ENCODE measurements around the gene ZNF408.
"Not testable (repeated sequence)": the region's sequence is repeated elsewhere in the genome, so short reads cannot be mapped to it uniquely, and the experiment has no call there.

Gene ZNF408

DNA sequence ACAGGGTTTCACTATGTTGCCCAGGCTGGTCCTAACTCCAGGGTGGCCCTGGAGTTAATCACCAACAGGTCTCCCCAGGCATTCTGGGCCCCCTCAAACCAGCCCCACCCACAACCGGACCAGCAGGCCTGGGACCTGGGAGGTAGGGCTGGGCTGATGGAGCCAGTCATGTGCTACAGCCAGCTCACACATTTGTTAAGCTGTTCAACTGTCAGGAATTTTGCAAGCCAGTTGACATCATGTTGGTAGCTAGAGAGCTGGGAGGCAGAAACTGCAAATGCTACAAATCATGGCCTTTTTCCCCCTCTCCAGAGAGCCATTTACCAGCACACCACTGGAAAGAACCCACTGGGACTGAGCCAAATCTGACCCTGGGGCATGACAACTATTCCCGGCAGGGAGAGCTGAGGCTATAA lies 7.2 kb upstream of the ZNF408 start:
- peak; percentile 87 for DNase-seq
- in situ Hi-C loops (cut with HindIII; ENCODE audit: low pct_ligation_motif_present, low pct_unique_long_range_greater_than_20kb, low sequenced_read_pairs): no loop called here

DNA sequence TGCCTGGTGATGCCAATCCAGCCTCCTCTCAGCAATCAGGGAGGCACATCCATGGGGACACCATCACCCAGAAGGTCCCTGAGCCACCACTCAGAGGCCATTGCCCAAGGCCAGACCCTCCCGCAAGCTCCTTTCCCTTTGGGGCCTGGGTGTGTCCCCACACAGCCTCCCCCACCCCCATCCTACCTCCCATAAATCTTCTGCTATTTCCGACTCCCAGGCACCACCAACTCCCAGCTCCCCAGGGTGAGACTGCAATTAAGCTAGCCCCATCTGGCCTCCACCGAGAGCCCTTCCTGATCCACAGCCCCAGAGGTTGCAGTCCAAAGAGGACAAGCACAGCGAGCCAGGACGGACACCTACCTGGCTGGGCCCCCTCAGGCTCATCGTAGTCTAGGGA lies 6.8 kb upstream of the ZNF408 start:
- in situ Hi-C loops (cut with HindIII; ENCODE audit: low pct_ligation_motif_present, low pct_unique_long_range_greater_than_20kb, low sequenced_read_pairs): no loop called here
- DNase-seq: no peak

DNA sequence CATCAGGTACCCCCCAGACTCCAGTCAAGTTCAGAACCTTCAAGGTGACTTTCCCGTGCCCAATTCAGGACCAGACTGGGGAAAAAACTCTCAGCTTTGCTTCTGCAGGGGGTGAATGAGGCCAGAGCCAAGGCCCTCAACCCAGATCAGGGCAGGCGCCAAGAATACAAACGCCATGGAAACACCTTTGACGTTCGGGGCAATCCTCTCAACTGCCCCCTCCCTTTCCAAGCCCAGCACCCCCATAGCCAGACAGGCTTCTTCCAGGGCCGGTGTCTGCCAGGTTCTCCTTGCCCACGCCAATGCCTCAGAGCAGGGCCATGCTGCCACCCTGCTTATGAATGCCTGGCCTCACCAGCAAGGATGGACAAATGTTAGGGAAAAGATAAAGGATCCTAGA lies 6.2 kb upstream of the ZNF408 start:
- in situ Hi-C loops (cut with HindIII; ENCODE audit: low pct_ligation_motif_present, low pct_unique_long_range_greater_than_20kb, low sequenced_read_pairs): no loop called here
- DNase-seq: no peak

DNA sequence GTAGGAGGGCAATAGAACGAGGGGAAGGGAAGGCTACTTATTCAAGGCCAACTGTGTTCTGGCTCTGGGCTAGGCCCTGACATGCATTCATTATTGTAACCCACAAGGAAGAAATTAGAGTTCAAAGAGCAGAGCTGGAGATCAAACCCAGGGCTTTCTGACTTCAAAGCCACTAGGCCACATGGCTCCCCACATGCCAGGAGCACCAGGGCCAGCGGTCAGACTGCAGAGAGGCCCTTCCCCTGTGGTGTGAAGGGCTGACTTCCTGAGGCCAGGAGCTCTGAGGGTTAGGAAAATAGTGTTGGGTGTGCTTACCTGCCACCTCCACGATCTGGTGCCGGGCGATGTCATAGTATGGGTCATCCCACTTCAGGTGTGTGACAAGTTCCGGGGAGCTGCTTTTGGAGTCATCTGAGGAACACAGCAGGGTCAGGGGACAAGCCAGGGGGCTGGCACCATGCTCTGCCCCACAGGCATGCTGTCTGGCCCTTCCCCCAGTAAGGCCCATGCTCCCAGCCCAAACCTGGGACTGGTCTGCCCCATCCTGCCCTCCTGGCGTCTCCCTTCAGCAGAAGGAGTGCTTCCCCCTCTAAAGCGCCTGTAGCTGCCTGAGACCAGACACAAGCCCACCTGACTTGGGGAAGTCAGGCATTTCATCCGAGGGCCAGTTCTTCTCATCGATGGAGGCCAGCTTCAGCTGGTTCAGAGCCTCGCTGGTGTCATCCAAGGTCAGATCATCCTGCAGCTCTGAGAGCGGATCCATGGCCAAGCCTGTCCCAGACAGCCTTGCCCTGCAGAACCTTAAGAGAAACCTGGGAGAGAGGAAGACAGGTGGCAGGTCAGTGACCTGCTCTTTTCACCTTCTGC lies 5.3 kb upstream of the ZNF408 start:
- in situ Hi-C loops (cut with HindIII; ENCODE audit: low pct_ligation_motif_present, low pct_unique_long_range_greater_than_20kb, low sequenced_read_pairs): no loop called here
- no peak for DNase-seq

DNA sequence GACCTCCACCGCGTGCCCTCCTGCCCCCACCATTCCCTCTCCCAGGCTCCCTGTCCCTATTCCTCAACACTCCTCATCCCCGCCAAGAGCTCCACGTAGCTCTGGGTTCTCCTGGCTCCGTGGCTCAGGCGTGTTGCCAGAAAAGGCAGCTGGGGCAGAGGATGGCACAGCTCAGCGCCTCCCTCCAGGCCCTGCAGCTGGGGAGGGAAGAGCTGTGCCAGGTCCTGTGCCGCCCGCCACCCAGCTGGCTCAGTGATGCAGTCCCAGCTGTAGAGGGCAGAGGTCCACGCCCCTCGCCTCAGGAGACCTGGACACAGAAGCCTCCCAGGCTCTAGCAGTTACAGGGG lies 4.6 kb upstream of the ZNF408 start:
- in situ Hi-C loops (cut with HindIII; ENCODE audit: low pct_ligation_motif_present, low pct_unique_long_range_greater_than_20kb, low sequenced_read_pairs): no loop called here
- peak; percentile 36 for DNase-seq

DNA sequence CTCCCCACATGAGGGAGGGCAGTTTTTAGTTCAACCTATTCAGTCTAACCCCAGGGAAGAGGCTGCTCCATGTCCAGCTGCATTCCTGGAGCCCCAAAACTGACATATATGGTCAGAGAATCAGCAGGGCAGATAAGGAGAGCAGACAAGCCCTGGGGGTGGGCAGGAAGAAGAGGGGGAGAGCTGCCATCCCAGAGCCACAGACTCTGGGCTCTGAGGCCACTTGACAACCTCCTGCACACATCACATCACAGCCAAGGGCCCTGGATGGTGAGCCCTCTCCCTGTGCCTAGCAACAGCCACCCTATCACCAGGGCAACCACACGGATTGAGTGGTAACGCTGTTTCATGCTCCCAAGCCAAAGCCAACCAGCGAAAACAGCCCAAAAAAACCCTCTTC lies 3.5 kb upstream of the ZNF408 start:
- in situ Hi-C loops (cut with HindIII; ENCODE audit: low pct_ligation_motif_present, low pct_unique_long_range_greater_than_20kb, low sequenced_read_pairs): no loop called here
- DNase-seq: no peak

DNA sequence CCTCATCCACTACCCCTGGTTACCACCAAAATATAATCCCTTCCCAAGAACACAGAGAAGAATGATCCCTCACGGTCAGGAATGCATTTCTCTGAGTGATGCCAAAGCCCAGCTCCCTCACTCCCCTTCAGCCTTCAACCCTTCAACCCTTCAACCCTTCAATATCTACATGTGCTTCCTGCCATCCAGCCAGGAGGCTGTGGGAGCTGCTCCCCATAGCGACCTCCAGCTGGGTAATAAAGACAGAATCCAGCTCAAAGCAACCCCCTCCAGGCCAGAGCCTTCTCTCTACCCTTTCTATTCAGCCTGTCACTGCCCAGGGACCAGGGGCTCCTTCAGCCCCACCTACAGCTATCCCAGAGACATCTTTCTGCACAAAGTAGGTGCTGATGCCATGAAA lies 3.1 kb upstream of the ZNF408 start:
- in situ Hi-C loops (cut with HindIII; ENCODE audit: low pct_ligation_motif_present, low pct_unique_long_range_greater_than_20kb, low sequenced_read_pairs): no loop called here
- DNase-seq: no peak

DNA sequence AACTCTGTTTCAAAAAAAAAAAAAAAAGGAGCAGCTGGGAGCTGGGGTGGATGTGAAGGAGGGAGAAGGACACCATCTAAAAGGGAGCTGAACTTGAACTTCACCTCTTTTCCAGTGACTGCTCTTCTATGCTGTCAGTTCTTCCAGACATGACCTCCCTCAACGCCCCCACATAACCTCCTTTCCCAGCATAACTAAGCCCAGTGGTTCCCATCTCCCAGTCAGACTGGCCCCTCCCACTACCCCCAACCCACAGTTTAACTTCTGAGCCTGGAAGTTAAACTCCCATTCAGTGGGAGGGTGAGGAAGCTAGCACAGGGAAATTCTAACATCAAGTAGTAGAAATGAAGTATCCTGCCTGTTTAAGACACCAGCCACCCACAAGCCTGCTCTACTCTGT lies 2.2 kb upstream of the ZNF408 start:
- DNase-seq: no peak
- in situ Hi-C loops (cut with HindIII; ENCODE audit: low pct_ligation_motif_present, low pct_unique_long_range_greater_than_20kb, low sequenced_read_pairs): no loop called here

DNA sequence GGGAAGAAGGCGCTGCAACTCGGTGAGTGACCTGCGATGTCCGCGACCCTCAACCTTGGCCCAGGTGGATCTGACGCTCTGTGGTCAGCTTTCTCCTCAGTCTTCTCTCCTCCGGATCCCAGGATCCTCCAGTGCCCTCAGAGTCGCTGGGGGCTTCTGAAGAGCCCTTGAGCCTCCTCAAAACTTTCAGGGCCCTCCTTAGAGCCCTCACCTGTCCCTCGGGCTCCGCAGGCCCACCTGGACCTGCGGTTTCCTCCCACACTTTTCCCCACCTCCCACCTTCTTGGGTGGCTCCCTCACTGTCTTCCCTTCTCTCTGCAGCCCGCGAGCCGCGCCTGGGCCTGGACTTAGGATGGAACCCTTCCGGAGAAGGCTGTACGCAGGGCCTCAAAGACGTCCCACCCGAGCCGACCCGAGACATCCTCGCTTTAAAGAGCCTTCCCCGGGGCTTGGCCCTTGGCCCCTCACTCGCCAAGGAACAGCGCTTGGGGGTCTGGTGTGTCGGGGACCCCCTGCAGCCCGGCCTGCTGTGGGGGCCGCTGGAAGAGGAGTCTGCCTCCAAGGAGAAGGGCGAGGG lies 335 bp downstream of the ZNF408 start:
- DNase-seq: no peak
- in situ Hi-C loops (cut with HindIII; ENCODE audit: low pct_ligation_motif_present, low pct_unique_long_range_greater_than_20kb, low sequenced_read_pairs): no loop called here

DNA sequence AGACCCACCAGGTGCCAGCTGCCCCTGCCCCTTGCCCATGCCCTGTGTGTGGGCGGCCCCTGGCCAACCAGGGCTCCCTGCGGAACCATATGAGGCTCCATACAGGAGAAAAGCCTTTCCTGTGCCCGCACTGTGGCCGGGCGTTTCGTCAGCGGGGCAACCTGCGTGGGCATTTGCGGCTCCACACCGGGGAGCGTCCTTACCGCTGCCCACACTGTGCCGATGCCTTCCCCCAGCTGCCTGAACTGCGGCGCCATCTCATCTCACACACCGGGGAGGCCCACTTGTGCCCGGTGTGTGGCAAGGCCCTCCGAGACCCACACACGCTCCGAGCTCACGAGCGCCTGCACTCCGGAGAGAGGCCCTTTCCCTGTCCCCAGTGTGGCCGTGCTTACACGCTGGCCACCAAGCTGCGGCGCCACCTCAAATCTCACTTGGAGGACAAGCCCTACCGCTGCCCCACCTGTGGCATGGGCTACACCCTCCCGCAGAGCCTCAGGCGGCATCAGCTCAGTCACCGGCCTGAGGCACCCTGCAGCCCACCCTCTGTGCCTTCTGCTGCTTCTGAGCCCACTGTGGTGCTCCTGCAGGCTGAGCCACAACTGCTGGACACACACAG lies 4.3 kb downstream of the ZNF408 start:
- DNase-seq: no peak
- in situ Hi-C loops (cut with HindIII; ENCODE audit: low pct_ligation_motif_present, low pct_unique_long_range_greater_than_20kb, low sequenced_read_pairs): no loop called here

DNA sequence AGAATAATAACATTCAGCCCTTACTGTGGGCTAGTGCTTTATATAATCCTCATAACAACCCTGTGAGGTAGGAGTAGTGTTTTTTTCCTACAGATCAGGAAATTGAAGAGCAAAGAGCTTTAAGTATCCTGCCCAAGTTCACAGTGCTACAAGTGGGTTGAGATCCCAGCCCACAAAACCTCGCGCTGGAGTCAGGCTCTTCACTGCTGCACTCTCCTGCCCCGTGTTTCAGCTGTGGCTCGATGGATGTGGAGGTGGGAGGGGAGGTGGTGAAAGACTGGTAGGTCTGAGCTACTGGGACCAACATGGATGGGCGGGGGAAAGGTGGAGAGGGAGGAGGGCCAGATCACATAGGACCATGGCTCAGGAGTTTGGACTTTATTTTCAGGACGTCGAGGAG lies 6.1 kb downstream of the ZNF408 start:
- DNase-seq: no peak
- in situ Hi-C loops (cut with HindIII; ENCODE audit: low pct_ligation_motif_present, low pct_unique_long_range_greater_than_20kb, low sequenced_read_pairs): no loop called here

DNA sequence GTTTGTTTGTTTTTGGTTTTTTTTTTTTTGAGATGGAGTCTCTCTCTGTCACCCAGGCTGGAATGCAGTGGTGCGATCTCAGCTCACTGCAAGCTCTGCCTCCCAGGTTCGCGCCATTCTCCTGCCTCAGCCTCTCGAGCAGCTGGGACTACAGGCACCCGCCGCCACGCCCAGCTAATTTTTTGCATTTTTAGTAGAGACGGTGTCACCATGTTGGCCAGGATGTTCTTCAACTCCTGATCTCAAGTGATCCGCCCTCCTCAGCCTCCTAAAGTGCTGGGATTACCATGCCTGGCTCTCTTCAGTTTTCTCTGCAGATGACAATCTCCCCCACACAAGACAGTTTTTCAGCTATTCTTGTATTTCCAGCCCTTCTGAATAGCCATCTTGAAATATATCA lies 8.5 kb downstream of the ZNF408 start:
- in situ Hi-C loops (cut with HindIII; ENCODE audit: low pct_ligation_motif_present, low pct_unique_long_range_greater_than_20kb, low sequenced_read_pairs); DNase-seq: not testable (repeated sequence)

DNA sequence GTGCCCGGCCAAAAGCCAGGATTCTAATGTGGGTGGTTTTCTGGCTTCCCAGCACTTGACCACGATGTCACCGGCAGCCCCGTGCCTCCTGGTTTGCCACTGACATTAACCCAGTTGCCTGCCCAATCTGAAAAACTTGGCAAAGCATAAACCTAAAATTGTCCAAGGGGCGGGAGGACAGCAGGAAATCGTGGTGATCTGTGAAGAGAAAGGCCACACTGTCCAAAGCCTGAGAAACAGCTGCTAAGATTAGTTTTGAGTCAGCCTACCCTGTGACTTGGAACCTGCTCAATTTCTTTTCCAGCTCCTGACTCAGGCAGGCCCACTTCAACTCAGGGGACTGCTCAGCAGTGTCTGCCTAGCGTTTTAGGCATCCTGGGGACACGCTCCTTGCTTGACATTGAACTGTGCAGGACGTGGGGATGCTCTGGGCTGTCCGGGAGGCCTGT lies 10.0 kb downstream of the ZNF408 start:
- in situ Hi-C loops (cut with HindIII; ENCODE audit: low pct_ligation_motif_present, low pct_unique_long_range_greater_than_20kb, low sequenced_read_pairs): no loop called here
- peak; percentile 92 for DNase-seq

DNA sequence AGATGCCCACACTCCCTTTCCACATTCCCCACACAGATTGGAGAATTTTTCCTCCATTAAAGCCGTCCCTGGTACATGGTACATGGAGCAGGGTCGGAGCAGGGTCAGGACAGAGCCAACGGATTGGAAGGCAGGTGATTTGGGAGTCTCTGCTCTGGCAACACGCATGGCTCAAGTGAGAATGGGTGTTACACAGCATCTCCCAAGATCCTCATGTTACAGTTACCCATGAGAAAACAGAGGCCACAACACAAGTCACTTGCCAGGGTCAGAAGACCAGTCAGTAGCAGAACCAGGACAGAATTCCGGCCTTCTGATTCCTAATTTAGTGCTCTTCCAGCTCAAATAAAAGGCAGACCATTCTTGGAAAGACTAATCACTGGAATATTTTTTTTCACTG lies 10.5 kb downstream of the ZNF408 start:
- in situ Hi-C loops (cut with HindIII; ENCODE audit: low pct_ligation_motif_present, low pct_unique_long_range_greater_than_20kb, low sequenced_read_pairs): no loop called here
- DNase-seq: no peak

DNA sequence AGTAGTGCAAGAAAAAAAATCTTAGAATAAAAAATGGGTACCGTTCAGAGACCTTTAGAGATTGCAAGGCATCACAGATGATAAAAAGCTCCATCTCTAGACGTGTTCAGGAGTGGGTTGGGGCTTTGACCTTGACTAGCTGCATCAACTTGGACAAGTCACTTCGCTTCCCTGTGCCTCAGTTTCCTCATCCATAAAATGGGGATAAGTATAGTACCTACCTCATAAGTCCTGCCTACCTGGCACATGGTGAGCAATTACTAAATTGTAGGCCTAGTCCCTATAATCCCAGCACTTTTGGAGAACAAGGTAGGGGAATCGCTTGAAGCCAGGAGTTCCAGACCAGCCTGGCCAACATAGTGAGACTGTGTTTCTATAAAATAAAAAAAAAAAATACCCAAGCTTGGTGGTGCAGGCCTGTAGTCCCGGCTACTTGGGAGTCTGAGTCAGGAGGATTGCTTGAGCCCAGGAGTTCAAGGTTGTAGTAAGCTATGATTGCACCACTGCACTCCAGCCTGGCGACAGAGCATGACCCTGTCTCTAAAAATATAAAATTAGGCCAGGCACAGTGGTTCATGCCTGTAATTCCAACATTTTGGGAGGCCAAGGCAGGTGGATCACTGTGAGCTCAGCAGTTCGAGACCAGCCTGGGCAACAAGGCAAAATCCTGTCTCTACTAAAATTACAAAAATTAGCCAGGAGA lies 12.2 kb downstream of the ZNF408 start:
- no peak for DNase-seq
- in situ Hi-C loops (cut with HindIII; ENCODE audit: low pct_ligation_motif_present, low pct_unique_long_range_greater_than_20kb, low sequenced_read_pairs): no loop called here

DNA sequence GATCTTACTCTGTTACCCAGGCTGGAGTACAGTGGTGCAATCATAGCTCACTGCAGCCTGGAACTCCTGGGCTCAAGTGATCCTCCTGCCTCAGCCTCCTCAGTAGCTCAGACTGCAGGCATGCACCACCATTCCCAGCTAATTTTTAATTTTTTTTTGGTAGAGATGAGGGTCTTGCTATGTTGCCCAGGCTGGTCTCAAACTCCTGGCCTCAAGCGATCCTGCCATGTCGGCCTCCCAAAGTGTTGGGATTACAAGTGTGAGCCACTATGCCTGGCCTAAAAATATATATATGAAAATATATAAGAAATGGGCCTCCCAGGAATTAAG lies 17.0 kb downstream of the ZNF408 start:
- DNase-seq; in situ Hi-C loops (cut with HindIII; ENCODE audit: low pct_ligation_motif_present, low pct_unique_long_range_greater_than_20kb, low sequenced_read_pairs): not testable (repeated sequence)

DNA sequence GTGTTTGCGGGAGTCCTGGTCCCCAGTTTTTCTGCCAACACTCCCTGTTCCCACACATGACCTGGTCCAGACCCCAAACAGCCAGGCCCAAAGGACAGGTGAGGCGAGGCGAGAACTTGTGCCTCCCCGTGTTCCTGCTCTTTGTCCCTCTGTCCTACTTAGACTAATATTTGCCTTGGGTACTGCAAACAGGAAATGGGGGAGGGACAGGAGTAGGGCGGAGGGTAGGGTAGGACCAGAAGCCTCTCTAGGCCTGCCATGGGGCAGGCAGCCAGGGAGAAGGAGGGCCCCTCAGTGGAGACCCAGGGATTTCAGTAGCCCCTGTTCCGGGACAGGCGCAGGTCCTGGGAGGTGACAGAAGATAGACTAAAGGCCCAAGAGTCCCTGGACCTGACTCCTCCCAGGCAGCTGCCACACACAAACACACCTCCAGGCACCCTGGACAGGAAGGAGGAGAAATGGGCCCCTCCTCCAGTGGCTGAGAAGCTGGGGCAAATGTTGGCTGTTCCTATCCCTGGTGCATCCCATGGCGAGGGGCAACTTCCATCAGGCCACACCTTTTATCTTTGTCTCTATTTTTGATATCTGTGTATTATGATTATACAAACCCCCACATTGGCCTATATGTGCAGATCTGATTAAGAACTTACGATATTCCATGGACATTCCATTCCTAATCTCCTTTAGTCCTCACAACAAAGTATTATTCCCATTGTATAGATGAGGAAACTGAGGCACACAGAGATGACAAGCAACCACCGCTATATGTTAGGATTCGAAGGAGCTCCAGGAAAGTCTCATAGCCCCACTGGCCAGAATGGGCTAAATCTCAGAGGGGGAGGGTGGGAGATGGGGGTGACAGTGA lies 17.6 kb downstream of the ZNF408 start:
- peak; percentile 44 for DNase-seq
- in situ Hi-C loops (cut with HindIII; ENCODE audit: low pct_ligation_motif_present, low pct_unique_long_range_greater_than_20kb, low sequenced_read_pairs): no loop called here

DNA sequence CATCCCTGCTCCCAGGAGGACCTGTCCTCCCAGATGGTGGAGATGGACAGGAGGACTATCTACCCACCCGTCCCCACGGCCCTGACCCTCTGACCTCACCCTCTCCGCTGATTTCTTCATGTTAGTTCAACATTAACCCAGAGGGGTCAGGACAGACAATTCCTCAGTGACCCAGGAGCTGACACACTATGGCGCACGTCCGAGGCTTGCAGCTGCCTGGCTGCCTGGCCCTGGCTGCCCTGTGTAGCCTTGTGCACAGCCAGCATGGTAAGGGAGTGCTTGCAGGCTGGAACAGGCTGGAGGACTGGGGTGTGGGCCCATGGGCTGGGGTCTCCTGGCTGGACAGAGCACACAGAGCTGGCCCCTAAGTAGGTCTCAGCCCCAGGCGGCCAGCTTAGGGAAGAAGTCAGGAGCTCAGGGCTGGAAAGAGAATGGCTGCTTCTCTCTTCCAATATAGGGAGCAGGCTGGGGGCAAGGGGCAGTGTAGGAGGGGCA lies 18.3 kb downstream of the ZNF408 start, which contains the start of gene F2:
Gene F2, plus strand, starts transcription at position 166 of the 495 bp plus-strand sequence. Its CDS starts 23 bp downstream, at position 189.
- no peak for DNase-seq
- in situ Hi-C loops (cut with HindIII; ENCODE audit: low pct_ligation_motif_present, low pct_unique_long_range_greater_than_20kb, low sequenced_read_pairs): no loop called here

All from ACHN (cell line).